ENCODE data around the gene SHB. TPM values are rescaled to one million over a fixed set of nuclear protein-coding genes. Genes with fewer than 3 reads are reported as not detected.
"Not testable (repeated sequence)": the region's sequence is repeated elsewhere in the genome, so short reads cannot be mapped to it uniquely, and the experiment has no call there.

The SHB gene
- total and polyA plus RNA-seq, 11 donors, result 7.8 to 31.4 (median 21.4) TPM

GRCh38 chr9:37902131-37902530 lies 166.9 kb downstream of the SHB start:
- peaks cover 0 to 30% (median 25%) of the 10 kb centered on the region in 9 donors for H3K36me3 ChIP-seq
- H3K9me3 ChIP-seq, result no peaks in the 10 kb centered on the region
- no peak for DNase-seq
- H3K4me1 ChIP-seq, result peaks cover 0 to 27% (median 21%) of the 10 kb centered on the region in 12 donors
- no peak overlapping the region for H3K27ac ChIP-seq
- intact Hi-C loops (cut with DNase I), result loop anchor here in 4 of 10 donors (2.0 to 10.0 kb wide), 5 partner anchors 147 to 493 kb away; partner anchors contain the start of gene ALDH1B1 (in 2 of the 4)
- TF ChIP-seq POLR2A (IDR thresholded peaks at IDR 0.05), result no peak
- TF ChIP-seq CTCF (IDR thresholded peaks at IDR 0.05), result no peak
- H3K27me3 ChIP-seq, result no peaks in the 10 kb centered on the region
- peak overlapping the region in 1 of 12 donors; percentile 93 for H3K4me3 ChIP-seq
- ATAC-seq, result no peak

- TF ChIP-seq POLR2A (IDR thresholded peaks at IDR 0.05) (no peak), CTCF (IDR thresholded peaks at IDR 0.05) (no peak)
- Histone ChIP-seq H3K9me3 (no peaks in the 10 kb centered on the region), H3K4me3 (no peak overlapping the region), H3K27me3 (no peaks in the 10 kb centered on the region), H3K4me1 (peaks cover 0 to 17% (median 14%) of the 10 kb centered on the region in 12 donors), H3K27ac (no peak overlapping the region), H3K36me3 (peaks cover 0 to 61% (median 54%) of the 10 kb centered on the region in 9 donors)
- DNase-seq (no peak), ATAC-seq (no peak)
- intact Hi-C loops (cut with DNase I), result no loop called here
- WGBS, 4 donors, result 84 to 91% (median 89%) methylated on average over 2 of the region's 2 CpGs
These were observed 170.0 kb downstream of the SHB start for GRCh38 chr9:37899041-37899440.

- H3K27me3 ChIP-seq, result no peaks in the 10 kb centered on the region
- peaks cover 0 to 75% (median 68%) of the 10 kb centered on the region in 9 donors for H3K36me3 ChIP-seq
- intact Hi-C loops (cut with DNase I), result no loop called here
- H3K9me3 ChIP-seq, result no peaks in the 10 kb centered on the region
- TF ChIP-seq POLR2A (IDR thresholded peaks at IDR 0.05) (no peak), CTCF (IDR thresholded peaks at IDR 0.05) (no peak)
- H3K27ac ChIP-seq, result no peak overlapping the region
- no peak overlapping the region for H3K4me3 ChIP-seq
- ATAC-seq, result no peak
- 49 to 60% (median 56%) methylated on average over 2 of the region's 2 CpGs for WGBS, 4 donors
- DNase-seq, result no peak
- peaks cover 0 to 10% (median 7%) of the 10 kb centered on the region in 12 donors for H3K4me1 ChIP-seq
These were observed 171.4 kb downstream of the SHB start for GRCh38 chr9:37897665-37898064.

- DNase-seq (no peak), ATAC-seq (no peak)
- Histone ChIP-seq H3K27me3 (no peaks in the 10 kb centered on the region), H3K36me3 (peaks cover 0 to 79% (median 54%) of the 10 kb centered on the region in 9 donors), H3K4me3 (no peak overlapping the region), H3K4me1 (no peaks in the 10 kb centered on the region), H3K27ac (no peak overlapping the region), H3K9me3 (no peaks in the 10 kb centered on the region)
- intact Hi-C loops (cut with DNase I), result no loop called here
- no peak for TF ChIP-seq CTCF (IDR thresholded peaks at IDR 0.05)
- no peak for TF ChIP-seq POLR2A (IDR thresholded peaks at IDR 0.05)
- WGBS, 4 donors, result 82 to 85% (median 84%) methylated on average over 8 of the region's 8 CpGs
These were observed 177.0 kb downstream of the SHB start for GRCh38 chr9:37892063-37892462.

- H3K9me3 ChIP-seq; intact Hi-C loops (cut with DNase I); DNase-seq; H3K4me3 ChIP-seq; H3K27ac ChIP-seq; H3K27me3 ChIP-seq; H3K4me1 ChIP-seq; ATAC-seq: not testable (repeated sequence)
- H3K36me3 ChIP-seq, result peaks cover 0 to 75% (median 47%) of the 10 kb centered on the region in 9 donors
- WGBS, 4 donors, result 95 to 98% (median 96%) methylated on average over 14 to 17 of the region's 17 CpGs
These were observed 178.0 kb downstream of the SHB start for GRCh38 chr9:37891042-37891441.
